Immature natural killer cell (primary cell): ENCODE data around the gene PTGR3. TPM values are rescaled to one million over a fixed set of nuclear protein-coding genes. Genes with fewer than 3 reads are reported as not detected.

Experiments used
- DNase-seq, 3 donors: peaks; one replicate each; pipeline ENCODE4 v3.0.0; 2022; ENCODE audit warnings: mixed read lengths in 1 of 3
- H3K27ac Mint-ChIP-seq, 6 donors: one replicate each; pipeline ENCODE4 v1.8.0; 2020; ENCODE audit warnings: mixed read lengths in 6 of 6, mild to moderate bottlenecking in 5 of 6, inconsistent platforms in 4 of 6, moderate library complexity in 3 of 6
- H3K27me3 Mint-ChIP-seq, 3 donors: one replicate each; pipeline ENCODE4 v1.8.0; 2020 to 2021; ENCODE audit warnings: low read depth in 3 of 3, mild to moderate bottlenecking in 3 of 3, mixed read lengths in 3 of 3, moderate library complexity in 3 of 3, inconsistent platforms in 1 of 3
- H3K36me3 Mint-ChIP-seq, 3 donors: one replicate each; pipeline ENCODE4 v1.8.0; 2020; ENCODE audit warnings: mixed read lengths in 3 of 3, inconsistent platforms in 2 of 3, mild to moderate bottlenecking in 2 of 3
- H3K4me1 Mint-ChIP-seq, 2 donors: one replicate each; pipeline ENCODE4 v1.8.0; 2020; ENCODE audit warnings: inconsistent platforms in 2 of 2, mild to moderate bottlenecking in 2 of 2, mixed read lengths in 2 of 2, moderate library complexity in 1 of 2
- H3K4me3 Mint-ChIP-seq, 5 donors: one replicate each; pipeline ENCODE4 v1.8.0; 2020; ENCODE audit warnings: mild to moderate bottlenecking in 5 of 5, mixed read lengths in 5 of 5, inconsistent platforms in 3 of 5, moderate library complexity in 3 of 5
- H3K9me3 Mint-ChIP-seq, 6 donors: one replicate each; pipeline ENCODE4 v1.8.0; 2020; ENCODE audit warnings: mild to moderate bottlenecking in 6 of 6, mixed read lengths in 6 of 6, inconsistent platforms in 4 of 6, moderate library complexity in 3 of 6
- polyA plus RNA-seq, 3 donors: library from polyadenylated mRNA; unstranded; fragments of 300-500 nt; fragmentation: Illumina TruSeq; gene quantifications; one replicate each; pipeline ENCODE4 v1.2.3, GENCODE V29; 2021

PTGR3 gene
- polyA plus RNA-seq, 3 donors from 2014 or later, result 18.4 to 32.9 (median 26.1) TPM

- peaks cover 11 to 14% of the 10 kb centered on the region in 2 donors for H3K4me1 Mint-ChIP-seq
- no peak overlapping the region for H3K27ac Mint-ChIP-seq
- H3K36me3 Mint-ChIP-seq, result no peaks in the 10 kb centered on the region
- no peak overlapping the region for H3K4me3 Mint-ChIP-seq
- peaks cover 0 to 4% (median 2%) of the 10 kb centered on the region in 3 donors for H3K27me3 Mint-ChIP-seq
- no peaks in the 10 kb centered on the region for H3K9me3 Mint-ChIP-seq
- no peak for DNase-seq
These were observed 46.0 kb downstream of the PTGR3 start for GRCh38 chr18:75162978-75163377.

GRCh38 chr18:75162467-75162866 is 46.5 kb downstream of the PTGR3 start:
- no peaks in the 10 kb centered on the region for H3K36me3 Mint-ChIP-seq
- H3K4me3 Mint-ChIP-seq, result peak overlapping the region; percentile 32 to 89 (median 54)
- H3K9me3 Mint-ChIP-seq, result no peaks in the 10 kb centered on the region
- H3K27me3 Mint-ChIP-seq, result peaks cover 0 to 2% (median 2%) of the 10 kb centered on the region in 3 donors
- H3K27ac Mint-ChIP-seq, result peak overlapping the region in 1 of 6 donors; percentile 14
- H3K4me1 Mint-ChIP-seq, result peaks cover 11 to 14% of the 10 kb centered on the region in 2 donors
- DNase-seq, result no peak

GRCh38 chr18:75161256-75162028 is 47.5 kb downstream of the PTGR3 start:
- Mint-ChIP-seq H3K27me3 (peaks cover 0 to 2% (median 1%) of the 10 kb centered on the region in 3 donors), H3K36me3 (no peaks in the 10 kb centered on the region), H3K27ac (peak overlapping the region in 4 of 6 donors; percentile 3 to 42 (median 14)), H3K9me3 (no peaks in the 10 kb centered on the region), H3K4me1 (peaks cover 11 to 14% of the 10 kb centered on the region in 2 donors), H3K4me3 (peak overlapping the region; percentile 78 to 89 (median 84))
- peak; percentile 24 to 32 (median 28) for DNase-seq

- Mint-ChIP-seq H3K9me3 (no peaks in the 10 kb centered on the region), H3K27me3 (peaks cover 0 to 2% (median 1%) of the 10 kb centered on the region in 3 donors), H3K36me3 (no peaks in the 10 kb centered on the region), H3K4me1 (peaks cover 11 to 14% of the 10 kb centered on the region in 2 donors), H3K27ac (no peak overlapping the region), H3K4me3 (peak overlapping the region in 4 of 5 donors; percentile 32 to 59 (median 53))
- no peak for DNase-seq
These were observed 48.6 kb downstream of the PTGR3 start for GRCh38 chr18:75160364-75160763.

- H3K4me3 Mint-ChIP-seq, result peak overlapping the region in 4 of 5 donors; percentile 32 to 59 (median 53)
- H3K36me3 Mint-ChIP-seq, result no peaks in the 10 kb centered on the region
- peaks cover 11 to 14% of the 10 kb centered on the region in 2 donors for H3K4me1 Mint-ChIP-seq
- no peaks in the 10 kb centered on the region for H3K9me3 Mint-ChIP-seq
- DNase-seq, result no peak
- peaks cover 0 to 5% (median 1%) of the 10 kb centered on the region in 3 donors for H3K27me3 Mint-ChIP-seq
- H3K27ac Mint-ChIP-seq, result no peak overlapping the region
These were observed 49.1 kb downstream of the PTGR3 start for GRCh38 chr18:75159646-75160356.

- no peaks in the 10 kb centered on the region for H3K9me3 Mint-ChIP-seq
- no peak overlapping the region for H3K4me3 Mint-ChIP-seq
- no peak overlapping the region for H3K27ac Mint-ChIP-seq
- DNase-seq, result no peak
- H3K4me1 Mint-ChIP-seq, result peaks cover 11 to 14% of the 10 kb centered on the region in 2 donors
- H3K27me3 Mint-ChIP-seq, result peaks cover 0 to 5% (median 1%) of the 10 kb centered on the region in 3 donors
- H3K36me3 Mint-ChIP-seq, result no peaks in the 10 kb centered on the region
These were observed 49.8 kb downstream of the PTGR3 start for GRCh38 chr18:75159238-75159518.

Other genes starting within 250 kb of the PTGR3 start
- 10 to 100 TPM in 1 of 3 donors, 1 to 10 TPM in 2; 1.7 to 10.7 (median 3.5) TPM for gene TSHZ1, start 1.7 kb upstream of the PTGR3 start, polyA plus RNA-seq
- not detected for gene SMIM21, start 218.6 kb upstream of the PTGR3 start, polyA plus RNA-seq